Epidermal melanocyte (primary cell): Measurements from ENCODE around the gene ZNF827.

Experiments
- DNase-seq: peaks from one replicate; pipeline ENCODE4 v3.0.0; 2011; ENCODE audit warnings: low spot score; ENCODE audit not compliant: insufficient read length

Gene ZNF827

GRCh38 chr4:145796346-145796745 lies 142.3 kb downstream of the ZNF827 start:
- no peak for DNase-seq

- DNase-seq: no peak
Observed at GRCh38 chr4:145795521-145795920, 143.1 kb downstream of the ZNF827 start.

- no peak for DNase-seq
Observed at GRCh38 chr4:145792429-145792828, 146.2 kb downstream of the ZNF827 start.

- no peak for DNase-seq
Observed at GRCh38 chr4:145791988-145792387, 146.6 kb downstream of the ZNF827 start.

- DNase-seq: no peak
Observed at GRCh38 chr4:145788755-145789154, 149.9 kb downstream of the ZNF827 start.

GRCh38 chr4:145786830-145787229 lies 151.8 kb downstream of the ZNF827 start:
- DNase-seq: no peak

GRCh38 chr4:145786261-145786660 lies 152.4 kb downstream of the ZNF827 start:
- no peak for DNase-seq

- DNase-seq: no peak
Observed at GRCh38 chr4:145785391-145786008, 153.1 kb downstream of the ZNF827 start.

GRCh38 chr4:145784036-145784435 lies 154.6 kb downstream of the ZNF827 start:
- no peak for DNase-seq

GRCh38 chr4:145782756-145783155 lies 155.9 kb downstream of the ZNF827 start:
- DNase-seq: no peak

- no peak for DNase-seq
Observed at GRCh38 chr4:145781351-145781750, 157.3 kb downstream of the ZNF827 start.

GRCh38 chr4:145779319-145779801 lies 159.3 kb downstream of the ZNF827 start:
- no peak for DNase-seq

- DNase-seq: no peak
Observed at GRCh38 chr4:145776208-145776607, 162.4 kb downstream of the ZNF827 start.

GRCh38 chr4:145775406-145775805 lies 163.2 kb downstream of the ZNF827 start:
- DNase-seq: no peak

GRCh38 chr4:145774473-145774872 lies 164.2 kb downstream of the ZNF827 start:
- no peak for DNase-seq

- no peak for DNase-seq
Observed at GRCh38 chr4:145773581-145774234, 164.9 kb downstream of the ZNF827 start.

- DNase-seq: no peak
Observed at GRCh38 chr4:145772347-145772746, 166.3 kb downstream of the ZNF827 start.

GRCh38 chr4:145770124-145770523 lies 168.5 kb downstream of the ZNF827 start:
- DNase-seq: no peak

GRCh38 chr4:145769450-145770037 lies 169.1 kb downstream of the ZNF827 start:
- DNase-seq: no peak

- no peak for DNase-seq
Observed at GRCh38 chr4:145766273-145766672, 172.3 kb downstream of the ZNF827 start.

GRCh38 chr4:145763399-145763798 lies 175.2 kb downstream of the ZNF827 start:
- DNase-seq: no peak

GRCh38 chr4:145762719-145763118 lies 175.9 kb downstream of the ZNF827 start:
- no peak for DNase-seq
